Ishikawa (cell line): ENCODE data around the gene BPGM.

Experiments used
- CEBPB ChIP-seq: IDR thresholded peaks from 2 replicates; pipeline ENCODE4 v1.6.1; 2012
- CREB1 ChIP-seq: IDR thresholded peaks from 2 replicates; pipeline ENCODE4 v1.6.1; 2012; ENCODE audit warnings: low read depth
- EGR1 ChIP-seq: IDR thresholded peaks from 2 replicates; pipeline ENCODE4 v1.6.1; 2012
- EP300 ChIP-seq: IDR thresholded peaks from 2 replicates; pipeline ENCODE4 v1.6.1; 2012; ENCODE audit warnings: borderline replicate concordance
- FOXM1 ChIP-seq: IDR thresholded peaks from 2 replicates; pipeline ENCODE4 v1.6.1; 2012; ENCODE audit warnings: low read depth, borderline replicate concordance
- MAX ChIP-seq: IDR thresholded peaks from 2 replicates; pipeline ENCODE4 v1.6.1; 2012
- NFIC ChIP-seq: IDR thresholded peaks from 2 replicates; pipeline ENCODE4 v1.6.1; 2012
- RAD21 ChIP-seq: IDR thresholded peaks from 2 replicates; pipeline ENCODE4 v1.6.1; 2012; ENCODE audit warnings: low read depth
- REST ChIP-seq: IDR thresholded peaks from 2 replicates; pipeline ENCODE4 v1.6.1; 2012; ENCODE audit warnings: low read depth, mild to moderate bottlenecking
- TAF1 ChIP-seq: IDR thresholded peaks from 2 replicates; pipeline ENCODE4 v1.6.1; 2012; ENCODE audit warnings: low read depth, mild to moderate bottlenecking
- TCF12 ChIP-seq: IDR thresholded peaks from 2 replicates; pipeline ENCODE4 v1.6.1; 2012; ENCODE audit warnings: low read depth
- TEAD4 ChIP-seq: IDR thresholded peaks from 2 replicates; pipeline ENCODE4 v1.6.1; 2012
- USF1 ChIP-seq: IDR thresholded peaks from 2 replicates; pipeline ENCODE4 v1.6.1; 2012
- YY1 ChIP-seq: IDR thresholded peaks from 2 replicates; pipeline ENCODE4 v1.6.1; 2012; ENCODE audit warnings: low read depth
- ZBTB7A ChIP-seq: IDR thresholded peaks from 2 replicates; pipeline ENCODE4 v1.6.1; 2012; ENCODE audit warnings: low read depth

BPGM gene

GRCh38 chr7:134702366-134703240 lies 56.0 kb downstream of the BPGM start:
- no peak for TF ChIP-seq USF1

GRCh38 chr7:134703241-134703594 lies 56.6 kb downstream of the BPGM start:
- TF ChIP-seq CEBPB (no peak), EGR1 (no peak), TAF1 (no peak), YY1 (no peak), USF1 (no peak), RAD21 (no peak), REST (no peak), ZBTB7A (no peak), FOXM1 (no peak)

- no peak for TF ChIP-seq ZBTB7A
- TF ChIP-seq TEAD4: no peak
- TF ChIP-seq CREB1: no peak
- TF ChIP-seq MAX: no peak
- no peak for TF ChIP-seq EGR1
- no peak for TF ChIP-seq EP300
- no peak for TF ChIP-seq USF1
- TF ChIP-seq REST: no peak
- TF ChIP-seq CEBPB: no peak
- no peak for TF ChIP-seq RAD21
- no peak for TF ChIP-seq FOXM1
- no peak for TF ChIP-seq YY1
- no peak for TF ChIP-seq TCF12
- no peak for TF ChIP-seq TAF1
- TF ChIP-seq NFIC: no peak
These were observed 57.1 kb downstream of the BPGM start for GRCh38 chr7:134703782-134704181.

GRCh38 chr7:134704827-134705226 lies 58.2 kb downstream of the BPGM start:
- TF ChIP-seq USF1 (no peak), NFIC (no peak), EP300 (no peak), ZBTB7A (no peak), CREB1 (no peak), TEAD4 (no peak), EGR1 (no peak), REST (no peak), TAF1 (no peak), TCF12 (no peak), RAD21 (no peak), CEBPB (no peak), FOXM1 (no peak), YY1 (no peak), MAX (no peak)
